Brain microvascular endothelial cell (primary cell): ENCODE data around the gene OPALIN.
"Not testable (repeated sequence)": the region's sequence is repeated elsewhere in the genome, so short reads cannot be mapped to it uniquely, and the experiment has no call there.

Experiments used
- DNase-seq: peaks from one replicate; pipeline ENCODE4 v3.0.0-alpha.2; 2020
- H3K27ac ChIP-seq: fragments of 250-450 bp; sonication (Bioruptor Pico); 2 replicates; pipeline ENCODE4 v1.5.1; 2020; ENCODE audit warnings: mild to moderate bottlenecking, moderate library complexity
- H3K27me3 ChIP-seq: fragments of 250-450 bp; sonication (Bioruptor Pico); replicated peaks from 2 replicates; pipeline ENCODE4 v1.5.1; 2020; ENCODE audit warnings: mild to moderate bottlenecking
- H3K36me3 ChIP-seq: fragments of 250-450 bp; sonication (Bioruptor Pico); replicated peaks from 2 replicates; pipeline ENCODE4 v1.5.1; 2020; ENCODE audit warnings: mild to moderate bottlenecking
- H3K4me3 ChIP-seq: 2 replicates; pipeline ENCODE4 v1.5.1; 2011; ENCODE audit warnings: low read depth, mild to moderate bottlenecking, control low read depth, low read length, moderate library complexity
- in situ Hi-C: cut with HindIII; loops from 2 replicates; pipeline ENCODE4 v1.10.0; 2017; ENCODE audit warnings: low sequenced_read_pairs, low pct_ligation_motif_present
- TF ChIP-seq, protein P1 (sequence below): IDR thresholded peaks from 2 replicates; pipeline ENCODE4 v1.5.1; 2011; ENCODE audit warnings: low read depth, mild to moderate bottlenecking, moderate library complexity, low read length, control low read depth, inconsistent platforms; ENCODE audit errors: missing control alignments

The OPALIN gene

DNA sequence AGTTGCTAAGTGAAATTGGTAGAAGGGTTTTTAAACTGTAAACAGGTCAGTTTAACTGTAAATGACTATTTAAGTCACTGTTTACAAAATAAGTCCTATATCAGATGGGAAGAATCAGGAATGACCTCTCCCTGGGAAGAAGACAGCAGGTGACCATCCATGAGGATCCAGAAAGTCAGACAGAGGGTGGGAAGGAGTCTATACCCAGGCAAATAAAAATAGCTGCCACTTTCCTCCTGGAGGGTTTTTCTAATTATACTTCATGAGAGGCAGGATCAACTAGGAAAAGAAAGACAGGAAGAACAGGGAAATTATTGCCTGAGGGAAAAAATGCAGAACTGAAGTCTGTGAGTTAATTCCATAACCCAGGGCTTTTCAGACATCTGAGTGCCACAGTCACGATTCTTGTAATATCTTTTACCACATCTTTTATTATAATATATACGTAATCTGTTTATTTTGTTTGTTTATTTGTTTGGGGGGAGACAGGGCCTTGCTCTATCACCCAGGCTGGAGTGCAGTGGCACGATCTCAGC lies 47.6 kb downstream of the OPALIN start:
- H3K4me3 ChIP-seq: no peak overlapping the region
- TF ChIP-seq, protein P1, sequence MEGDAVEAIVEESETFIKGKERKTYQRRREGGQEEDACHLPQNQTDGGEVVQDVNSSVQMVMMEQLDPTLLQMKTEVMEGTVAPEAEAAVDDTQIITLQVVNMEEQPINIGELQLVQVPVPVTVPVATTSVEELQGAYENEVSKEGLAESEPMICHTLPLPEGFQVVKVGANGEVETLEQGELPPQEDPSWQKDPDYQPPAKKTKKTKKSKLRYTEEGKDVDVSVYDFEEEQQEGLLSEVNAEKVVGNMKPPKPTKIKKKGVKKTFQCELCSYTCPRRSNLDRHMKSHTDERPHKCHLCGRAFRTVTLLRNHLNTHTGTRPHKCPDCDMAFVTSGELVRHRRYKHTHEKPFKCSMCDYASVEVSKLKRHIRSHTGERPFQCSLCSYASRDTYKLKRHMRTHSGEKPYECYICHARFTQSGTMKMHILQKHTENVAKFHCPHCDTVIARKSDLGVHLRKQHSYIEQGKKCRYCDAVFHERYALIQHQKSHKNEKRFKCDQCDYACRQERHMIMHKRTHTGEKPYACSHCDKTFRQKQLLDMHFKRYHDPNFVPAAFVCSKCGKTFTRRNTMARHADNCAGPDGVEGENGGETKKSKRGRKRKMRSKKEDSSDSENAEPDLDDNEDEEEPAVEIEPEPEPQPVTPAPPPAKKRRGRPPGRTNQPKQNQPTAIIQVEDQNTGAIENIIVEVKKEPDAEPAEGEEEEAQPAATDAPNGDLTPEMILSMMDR: no peak
- in situ Hi-C loops: no loop called here
- DNase-seq: no peak
- H3K36me3 ChIP-seq: no peaks in the 10 kb centered on the region
- H3K27ac ChIP-seq: no peak overlapping the region
- H3K27me3 ChIP-seq: no peaks in the 10 kb centered on the region

DNA sequence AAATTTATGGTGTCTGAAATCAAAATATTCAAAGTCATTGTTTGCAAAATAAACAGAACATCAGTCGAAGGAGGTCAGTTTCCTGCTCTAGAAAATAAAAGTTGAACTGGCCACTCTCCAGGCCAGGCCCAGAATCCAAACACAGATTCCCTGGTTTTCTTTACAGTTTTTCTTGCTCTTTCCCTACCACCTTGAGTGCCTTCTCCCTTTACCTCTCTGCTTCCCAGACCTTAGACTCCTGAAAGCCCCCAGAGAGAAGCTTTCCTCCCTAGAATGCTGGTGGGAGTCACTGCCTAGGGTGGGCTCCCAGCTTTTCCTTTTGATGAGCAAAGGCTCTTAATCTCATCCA lies 48.5 kb downstream of the OPALIN start:
- H3K27me3 ChIP-seq: no peaks in the 10 kb centered on the region
- no peak for DNase-seq
- H3K4me3 ChIP-seq: no peak overlapping the region
- no peak overlapping the region for H3K27ac ChIP-seq
- TF ChIP-seq, protein P1: no peak
- in situ Hi-C loops: no loop called here
- H3K36me3 ChIP-seq: no peaks in the 10 kb centered on the region

DNA sequence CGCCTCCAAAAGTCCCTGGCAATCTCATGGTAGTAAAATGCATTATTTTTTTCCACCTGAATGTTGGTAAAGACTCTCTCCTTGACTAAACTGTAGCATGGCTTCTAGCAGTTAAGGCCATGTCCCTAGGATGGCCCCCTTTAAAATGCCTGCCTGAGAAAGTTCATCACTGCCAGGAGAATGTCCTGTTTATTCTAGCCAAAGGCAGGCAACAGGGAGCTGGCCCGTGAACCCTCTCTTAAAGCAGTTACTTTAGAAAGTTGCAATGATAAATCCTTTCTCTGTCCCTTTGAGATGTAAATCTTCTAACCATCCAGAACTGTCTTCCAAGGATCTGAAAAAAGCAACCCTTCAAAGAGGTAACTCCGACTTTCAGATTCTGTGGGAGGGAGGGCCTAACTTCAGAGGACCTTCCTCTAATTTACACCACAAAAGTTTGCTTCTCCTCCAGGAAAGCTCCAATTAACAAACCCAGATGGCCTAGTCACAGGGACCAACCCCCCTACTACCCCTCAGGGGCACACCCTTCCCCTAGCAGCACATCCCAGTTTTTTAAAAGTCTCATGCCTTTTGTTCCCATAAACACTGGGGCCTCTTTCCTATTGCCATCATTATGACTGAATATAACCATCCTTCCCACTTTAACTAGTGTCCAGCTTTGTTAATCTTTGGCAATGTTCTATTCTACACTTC lies 49.0 kb downstream of the OPALIN start:
- H3K27ac ChIP-seq: no peak overlapping the region
- in situ Hi-C loops: no loop called here
- no peaks in the 10 kb centered on the region for H3K36me3 ChIP-seq
- TF ChIP-seq, protein P1: no peak
- no peak for DNase-seq
- no peak overlapping the region for H3K4me3 ChIP-seq
- no peaks in the 10 kb centered on the region for H3K27me3 ChIP-seq

DNA sequence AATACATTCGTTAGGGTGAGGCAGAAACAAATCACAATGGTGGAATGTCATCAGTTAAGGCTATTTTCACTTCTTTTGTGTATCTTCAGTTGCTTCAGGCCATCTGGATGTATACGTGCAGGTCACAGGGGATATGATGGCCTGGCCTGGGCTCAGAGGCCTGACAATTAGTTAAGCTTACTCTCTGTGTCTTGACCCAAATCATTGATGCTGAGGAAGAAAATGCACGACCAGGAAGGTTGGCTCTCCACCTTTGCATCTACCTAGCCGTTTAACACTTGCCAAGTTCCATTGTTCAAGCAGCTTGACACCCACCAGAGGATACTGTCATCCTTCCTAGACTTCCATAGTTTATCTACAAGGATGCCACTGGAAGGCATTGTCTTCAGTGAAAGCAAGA lies 49.9 kb downstream of the OPALIN start:
- H3K27me3 ChIP-seq, DNase-seq, H3K36me3 ChIP-seq, H3K4me3 ChIP-seq, in situ Hi-C loops, H3K27ac ChIP-seq: not testable (repeated sequence)

DNA sequence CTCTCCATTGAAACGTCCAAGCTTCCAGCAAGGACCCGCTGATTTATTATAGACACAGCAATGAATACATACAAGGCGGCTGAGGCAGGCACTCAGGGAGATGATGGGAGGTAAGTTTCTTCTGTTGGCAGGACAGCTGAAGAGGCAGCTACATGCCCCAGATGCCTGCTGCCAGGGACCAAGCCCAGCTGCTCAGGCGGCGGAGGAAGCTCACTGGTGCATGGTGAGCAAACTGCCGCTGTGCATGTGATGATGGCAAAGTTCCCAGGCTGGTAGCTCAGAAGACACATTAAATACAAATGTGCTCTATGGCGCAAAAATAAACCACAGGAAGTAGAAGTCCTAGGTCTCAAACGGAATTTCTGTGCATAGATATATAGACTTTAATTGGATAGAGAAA lies 52.3 kb downstream of the OPALIN start:
- H3K36me3 ChIP-seq: no peaks in the 10 kb centered on the region
- in situ Hi-C loops: no loop called here
- no peak overlapping the region for H3K4me3 ChIP-seq
- H3K27ac ChIP-seq: no peak overlapping the region
- TF ChIP-seq, protein P1: no peak
- DNase-seq: no peak
- H3K27me3 ChIP-seq: no peaks in the 10 kb centered on the region

DNA sequence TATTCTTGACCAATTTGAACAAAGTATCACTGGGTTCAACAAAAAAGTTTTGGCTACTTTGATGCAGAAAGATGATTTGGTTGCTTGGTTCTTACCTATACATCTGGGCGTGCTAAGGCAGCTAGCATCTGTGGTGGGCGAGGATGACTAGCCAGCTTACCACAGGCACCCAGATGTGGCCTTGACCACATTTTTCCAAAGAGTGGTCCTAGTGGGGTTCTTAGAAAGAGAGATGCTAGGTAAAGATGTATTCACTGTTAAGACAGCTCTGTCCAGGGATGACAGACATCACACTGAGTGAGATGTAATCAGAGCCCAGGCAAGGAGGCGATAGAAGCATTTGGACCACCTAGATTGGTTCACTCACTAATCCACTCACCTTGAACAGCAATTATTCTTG lies 53.8 kb downstream of the OPALIN start:
- no peak for DNase-seq
- H3K27me3 ChIP-seq: no peaks in the 10 kb centered on the region
- H3K27ac ChIP-seq: no peak overlapping the region
- H3K36me3 ChIP-seq: no peaks in the 10 kb centered on the region
- H3K4me3 ChIP-seq: no peak overlapping the region
- in situ Hi-C loops: no loop called here
- TF ChIP-seq, protein P1: no peak
